ENCODE data around the gene ASCL1. TPM values are rescaled to one million over a fixed set of nuclear protein-coding genes. Genes with fewer than 3 reads are reported as not detected.

Gene ASCL1
- total RNA-seq, 1 experiment from 2014 or later = not detected

DNA sequence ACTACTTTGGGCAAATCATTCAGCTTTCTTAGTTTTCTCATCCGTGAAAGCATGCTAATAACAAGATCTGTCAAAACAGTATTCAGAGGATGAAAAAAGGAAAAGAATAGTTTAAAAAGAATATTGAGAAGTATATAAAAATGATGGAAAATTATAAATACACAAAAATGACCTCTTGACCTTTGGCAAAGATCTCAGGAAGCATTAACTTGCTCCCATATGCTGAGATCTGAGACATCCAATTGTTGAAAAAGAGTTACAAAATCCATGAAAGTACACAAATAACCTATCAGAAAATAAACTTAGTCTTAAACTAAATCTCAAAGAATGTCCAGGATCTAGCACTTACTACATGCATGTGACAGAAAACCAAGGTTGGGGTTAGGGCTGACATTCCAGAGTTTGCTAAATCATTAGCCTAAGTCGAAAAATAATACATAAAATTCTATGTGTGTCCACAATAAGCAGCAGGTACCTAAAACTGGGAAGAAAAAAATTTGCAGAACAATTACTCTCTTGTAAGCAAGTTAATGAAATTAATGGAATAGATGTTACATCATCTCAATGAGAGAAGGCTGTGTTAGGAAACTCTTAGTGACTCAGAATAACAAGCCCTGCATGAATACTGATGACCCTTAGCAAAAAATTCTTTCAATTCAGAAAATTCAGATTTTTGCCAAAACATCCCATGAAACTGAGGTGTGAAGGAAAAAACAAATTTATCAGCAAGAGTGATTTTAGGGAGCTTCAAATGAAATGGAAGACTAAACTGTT, 43.8 kb upstream of the ASCL1 start:
- Histone ChIP-seq H2AFZ (no peak overlapping the region), H3K36me3 (ENCODE audit: low read depth) (no peaks in the 10 kb centered on the region), H4K20me1 (ENCODE audit: insufficient read depth) (no peaks in the 10 kb centered on the region), H3K4me3 (no peak overlapping the region), H3K4me2 (no peak overlapping the region), H3K9me2 (ENCODE audit: insufficient read depth) (no peaks in the 10 kb centered on the region), H3K27me3 (ENCODE audit: insufficient read depth, low read depth) (no peaks in the 10 kb centered on the region; the same call in 1 of the 2 replicates), H3K27ac (no peak overlapping the region), H3K9me3 (ENCODE audit: insufficient read depth, low read depth) (no peaks in the 10 kb centered on the region), H3K79me2 (ENCODE audit: low read depth) (no peaks in the 10 kb centered on the region), H3F3A (ENCODE audit: insufficient read depth, low read depth) (no peaks in the 10 kb centered on the region), H3K4me1 (replicated peaks; ENCODE audit: insufficient read depth) (no peaks in the 10 kb centered on the region)
- intact Hi-C loops (cut with micrococcal nuclease; ENCODE audit: unreplicated experiment) = no loop called here
- TF ChIP-seq, protein P1, sequence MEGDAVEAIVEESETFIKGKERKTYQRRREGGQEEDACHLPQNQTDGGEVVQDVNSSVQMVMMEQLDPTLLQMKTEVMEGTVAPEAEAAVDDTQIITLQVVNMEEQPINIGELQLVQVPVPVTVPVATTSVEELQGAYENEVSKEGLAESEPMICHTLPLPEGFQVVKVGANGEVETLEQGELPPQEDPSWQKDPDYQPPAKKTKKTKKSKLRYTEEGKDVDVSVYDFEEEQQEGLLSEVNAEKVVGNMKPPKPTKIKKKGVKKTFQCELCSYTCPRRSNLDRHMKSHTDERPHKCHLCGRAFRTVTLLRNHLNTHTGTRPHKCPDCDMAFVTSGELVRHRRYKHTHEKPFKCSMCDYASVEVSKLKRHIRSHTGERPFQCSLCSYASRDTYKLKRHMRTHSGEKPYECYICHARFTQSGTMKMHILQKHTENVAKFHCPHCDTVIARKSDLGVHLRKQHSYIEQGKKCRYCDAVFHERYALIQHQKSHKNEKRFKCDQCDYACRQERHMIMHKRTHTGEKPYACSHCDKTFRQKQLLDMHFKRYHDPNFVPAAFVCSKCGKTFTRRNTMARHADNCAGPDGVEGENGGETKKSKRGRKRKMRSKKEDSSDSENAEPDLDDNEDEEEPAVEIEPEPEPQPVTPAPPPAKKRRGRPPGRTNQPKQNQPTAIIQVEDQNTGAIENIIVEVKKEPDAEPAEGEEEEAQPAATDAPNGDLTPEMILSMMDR (conservative IDR thresholded peaks at IDR 0.05) = no peak
- TF ChIP-seq EZH2 (IDR thresholded peaks at IDR 0.05; ENCODE audit: low read depth) = no peak
- no TSS peak for BruUV-seq (replicated peaks)
- no peak for DNase-seq
- ChIA-PET POLR2A (ENCODE audit: unreplicated experiment) (no interaction called here), CTCF (no interaction called here)

DNA sequence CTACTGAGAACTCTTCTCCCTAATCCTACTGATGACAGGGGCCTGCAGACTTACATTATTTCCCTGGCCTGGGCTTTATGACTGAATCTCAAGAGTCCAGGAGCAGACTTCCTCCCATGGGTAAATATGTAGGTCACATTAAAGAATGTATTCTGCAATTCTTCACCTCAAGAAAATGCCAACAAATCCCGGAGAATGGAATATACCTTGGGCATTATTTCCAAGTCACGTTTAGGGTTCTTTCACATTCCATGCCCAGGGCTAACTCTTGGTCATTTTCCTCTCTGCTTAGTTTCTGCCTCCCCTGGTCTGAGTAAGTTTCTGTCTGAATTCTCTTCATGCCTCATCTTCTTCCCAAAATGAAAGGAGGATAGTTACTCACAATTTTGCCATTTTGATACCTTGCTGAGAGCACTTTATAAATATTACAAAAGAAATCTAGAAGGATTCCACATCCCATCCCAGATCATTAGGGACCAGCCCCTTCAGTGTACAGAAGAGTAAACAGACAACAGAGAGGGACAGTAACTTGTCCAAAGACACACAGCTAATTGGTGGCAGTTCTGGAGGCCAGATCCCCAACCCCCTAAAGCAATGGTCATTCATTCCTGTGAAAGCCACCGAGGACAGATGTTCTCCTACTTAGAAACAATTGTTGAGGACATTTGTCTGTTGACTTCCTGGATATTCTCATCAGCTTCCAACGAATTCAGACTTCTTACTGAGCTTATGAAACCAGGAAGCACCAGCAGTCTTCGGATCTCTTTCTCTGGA, 41.0 kb upstream of the ASCL1 start:
- Histone ChIP-seq H3K4me3 (no peak overlapping the region), H3K79me2 (ENCODE audit: low read depth) (no peaks in the 10 kb centered on the region)

More for the DNA sequence above, 41.0 kb upstream of the ASCL1 start:
- BruUV-seq (replicated peaks) = no TSS peak
- intact Hi-C loops (cut with micrococcal nuclease; ENCODE audit: unreplicated experiment) = no loop called here
- H3K4me2 ChIP-seq = no peak overlapping the region
- ChIA-PET POLR2A (ENCODE audit: unreplicated experiment) (no interaction called here), CTCF (no interaction called here)
- DNase-seq = no peak
- no peaks in the 10 kb centered on the region for H3K4me1 ChIP-seq (replicated peaks; ENCODE audit: insufficient read depth)
- TF ChIP-seq EZH2 (IDR thresholded peaks at IDR 0.05; ENCODE audit: low read depth) = no peak
- TF ChIP-seq, protein P1 (conservative IDR thresholded peaks at IDR 0.05) = no peak
- no peaks in the 10 kb centered on the region; the same call in 1 of the 2 replicates for H3K9me2 ChIP-seq (ENCODE audit: insufficient read depth)
- no peaks in the 10 kb centered on the region for H3K9me3 ChIP-seq (ENCODE audit: insufficient read depth, low read depth)
- H2AFZ ChIP-seq = no peak overlapping the region
- no peak overlapping the region for H3K27ac ChIP-seq
- no peaks in the 10 kb centered on the region for H4K20me1 ChIP-seq (ENCODE audit: insufficient read depth)
- no peaks in the 10 kb centered on the region for H3F3A ChIP-seq (ENCODE audit: insufficient read depth, low read depth)
- no peaks in the 10 kb centered on the region; the same call in 1 of the 2 replicates for H3K27me3 ChIP-seq (ENCODE audit: insufficient read depth, low read depth)
- no peaks in the 10 kb centered on the region for H3K36me3 ChIP-seq (ENCODE audit: low read depth)

All from PC-9 (cell line).